Fibroblast of the aortic adventitia (primary cell): ENCODE results near the gene NAV2. TPM values are rescaled to one million over a fixed set of nuclear protein-coding genes. Genes with fewer than 3 reads are reported as not detected.

Source experiments
- DNase-seq: peaks from one replicate; pipeline ENCODE4 v3.0.0-alpha.2; 2010; ENCODE audit warnings: low read depth
- H3K4me3 ChIP-seq: 2 replicates; pipeline ENCODE4 v1.5.1; 2011; ENCODE audit warnings: low read depth, mild to moderate bottlenecking, control low read depth, low read length, moderate library complexity
- small RNA-seq: library from RNA; depleted of rRNA; stranded (forward); fragments of <200 nt; gene quantifications from one replicate; pipeline ENCODE3, GENCODE V24; 2012
- total RNA-seq: library from RNA; depleted of rRNA; stranded (reverse); fragments of >200 nt; gene quantifications from 2 replicates; pipeline ENCODE4 v1.2.3, GENCODE V29; 2012; ENCODE audit warnings: low replicate concordance
- TF ChIP-seq, protein P1 (sequence below): IDR thresholded peaks from 2 replicates; pipeline ENCODE4 v1.5.1; 2011; ENCODE audit warnings: mild to moderate bottlenecking, low read length, control low read depth, inconsistent platforms; ENCODE audit not compliant: insufficient read depth

The NAV2 gene
- total RNA-seq, 1 donor, result 44.6 TPM

DNA sequence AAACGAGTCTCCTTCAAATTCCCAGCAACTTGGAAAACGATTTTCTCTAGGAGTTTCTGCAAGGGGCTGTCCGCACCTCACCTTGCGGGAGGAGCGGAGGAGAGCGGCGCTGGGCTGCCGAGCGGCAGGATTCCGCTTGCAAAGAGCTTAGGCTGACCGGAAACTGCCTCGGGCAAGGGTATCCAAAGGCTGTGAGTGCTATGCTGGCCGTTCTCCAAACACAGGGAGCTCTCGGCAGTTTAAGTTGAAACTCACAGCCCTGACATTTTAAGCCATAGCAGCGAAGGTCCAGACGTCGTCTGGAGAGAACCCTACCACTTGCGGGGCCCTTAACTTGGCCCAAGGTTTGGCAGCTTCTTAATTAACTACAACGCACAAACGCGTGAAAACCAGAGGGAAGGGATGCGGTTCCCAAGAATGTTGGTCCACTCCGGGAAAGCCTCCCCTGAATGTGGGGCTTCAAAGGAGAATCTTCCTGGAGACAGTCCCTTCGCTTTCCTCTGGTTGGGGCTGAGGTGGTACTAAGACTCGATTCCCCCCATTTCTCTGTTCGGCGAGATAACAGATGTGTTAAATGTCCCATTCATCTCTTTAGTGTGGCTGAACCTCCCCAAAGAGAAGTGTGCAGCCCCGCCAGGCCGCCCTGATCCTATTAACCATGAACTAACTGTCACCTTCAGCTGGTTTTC lies 448.7 kb downstream of the NAV2 start:
- no peak for DNase-seq
- H3K4me3 ChIP-seq, result no peak overlapping the region
- TF ChIP-seq, protein P1, sequence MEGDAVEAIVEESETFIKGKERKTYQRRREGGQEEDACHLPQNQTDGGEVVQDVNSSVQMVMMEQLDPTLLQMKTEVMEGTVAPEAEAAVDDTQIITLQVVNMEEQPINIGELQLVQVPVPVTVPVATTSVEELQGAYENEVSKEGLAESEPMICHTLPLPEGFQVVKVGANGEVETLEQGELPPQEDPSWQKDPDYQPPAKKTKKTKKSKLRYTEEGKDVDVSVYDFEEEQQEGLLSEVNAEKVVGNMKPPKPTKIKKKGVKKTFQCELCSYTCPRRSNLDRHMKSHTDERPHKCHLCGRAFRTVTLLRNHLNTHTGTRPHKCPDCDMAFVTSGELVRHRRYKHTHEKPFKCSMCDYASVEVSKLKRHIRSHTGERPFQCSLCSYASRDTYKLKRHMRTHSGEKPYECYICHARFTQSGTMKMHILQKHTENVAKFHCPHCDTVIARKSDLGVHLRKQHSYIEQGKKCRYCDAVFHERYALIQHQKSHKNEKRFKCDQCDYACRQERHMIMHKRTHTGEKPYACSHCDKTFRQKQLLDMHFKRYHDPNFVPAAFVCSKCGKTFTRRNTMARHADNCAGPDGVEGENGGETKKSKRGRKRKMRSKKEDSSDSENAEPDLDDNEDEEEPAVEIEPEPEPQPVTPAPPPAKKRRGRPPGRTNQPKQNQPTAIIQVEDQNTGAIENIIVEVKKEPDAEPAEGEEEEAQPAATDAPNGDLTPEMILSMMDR, result no peak

- TF ChIP-seq, protein P1, result no peak
- no peak overlapping the region for H3K4me3 ChIP-seq
- DNase-seq, result no peak
Observed at GRCh38 chr11:20161923-20162744, 449.5 kb downstream of the NAV2 start.

DNA sequence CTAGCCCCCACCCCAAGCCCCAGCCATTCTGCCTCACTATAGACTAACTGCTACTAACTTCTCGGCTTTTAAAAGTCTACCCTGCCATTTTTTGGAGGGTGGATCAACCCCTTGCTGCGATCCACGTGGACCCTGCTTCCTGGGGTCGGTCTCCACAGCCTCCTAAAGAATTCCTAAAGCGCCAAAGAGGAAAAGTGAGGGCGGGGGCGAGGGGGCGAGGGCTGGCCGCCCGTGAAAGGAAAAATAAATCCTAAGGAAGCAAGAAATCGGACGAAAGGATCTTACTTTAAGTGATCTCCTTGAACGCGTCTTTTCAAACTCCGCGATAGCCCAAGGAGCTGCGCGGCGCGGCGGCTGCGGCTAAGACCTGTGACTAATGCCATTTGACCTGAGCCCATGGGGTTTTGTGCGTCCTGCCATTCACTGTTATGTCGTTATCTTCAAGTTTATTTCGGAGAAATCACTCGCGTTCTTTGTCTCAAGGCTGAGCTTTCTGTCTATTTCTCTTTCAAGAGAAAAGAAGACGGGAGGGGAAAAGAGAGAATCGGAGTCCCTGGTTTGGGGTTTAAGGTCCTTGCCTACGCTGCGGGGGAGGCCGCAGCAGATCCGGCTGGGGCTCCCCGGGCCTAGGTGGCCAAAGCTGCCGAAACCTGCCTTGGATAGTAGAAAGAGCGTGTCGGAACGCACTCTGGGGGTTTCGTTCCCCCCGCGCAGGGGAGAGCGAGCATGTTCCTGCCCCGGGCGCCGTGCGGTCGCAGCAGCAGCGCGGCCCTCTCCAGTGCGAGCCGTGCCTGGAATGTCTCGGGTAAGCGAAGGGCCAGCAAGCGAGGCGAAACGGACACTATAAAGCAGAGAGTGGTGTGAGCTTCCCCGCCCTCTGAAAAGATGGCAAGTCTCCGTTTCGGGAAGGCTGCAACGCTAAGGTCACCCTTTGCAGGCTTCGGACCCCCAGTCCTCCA lies 450.5 kb downstream of the NAV2 start:
- peak overlapping the region; percentile 25 for H3K4me3 ChIP-seq
- peak; percentile 17 for DNase-seq
- TF ChIP-seq, protein P1, result no peak

GRCh38 chr11:20163783-20164481 lies 451.3 kb downstream of the NAV2 start:
- TF ChIP-seq, protein P1, result no peak
- DNase-seq, result no peak
- H3K4me3 ChIP-seq, result no peak overlapping the region

Small RNA genes within 50 kb of the gene (small RNA-seq; reads per million reads assigned to genes)
- gene MIR4694, result not detected
